Right lobe of liver (tissue), 4 donors: ENCODE data around the gene FOXP1.

ENCODE experiments used
- CTCF ChIP-seq, 4 donors: fragments of 200-600 bp in 3 of 4; fragments of 450-650 bp in 1 of 4; IDR thresholded peaks; one replicate each; pipeline versions ENCODE4 v1.5.1 to v1.8.0; 2016 to 2022; ENCODE audit warnings: antibody characterized with exemption in 4 of 4, mild to moderate bottlenecking in 2 of 4
- POLR2A ChIP-seq: fragments of 450-650 bp; IDR thresholded peaks from one replicate; pipeline ENCODE4 v1.6.1; 2017; ENCODE audit warnings: antibody characterized with exemption, mild to moderate bottlenecking
- donor health status: DM: no; HTN: no; CAD: no.
- donor health status: DM: no; HTN: no; CAD: no.
- donor health status: DM: no; HTN: yes; CAD: no.

GRCh38 chr3:71214016-71214415 is 369.5 kb downstream of the FOXP1 start:
- TF ChIP-seq CTCF (IDR thresholded peaks at IDR 0.05) (no peak), POLR2A (no peak)
